NCI-H1092 (cell line): ENCODE results near the gene TET1.
"Not testable (repeated sequence)": the region's sequence is repeated elsewhere in the genome, so short reads cannot be mapped to it uniquely, and the experiment has no call there.

Experiments used
- DNase-seq: peaks from one replicate; lab custom pipeline; 2025; lab: John Stamatoyannopoulos, UW

TET1 gene

DNA sequence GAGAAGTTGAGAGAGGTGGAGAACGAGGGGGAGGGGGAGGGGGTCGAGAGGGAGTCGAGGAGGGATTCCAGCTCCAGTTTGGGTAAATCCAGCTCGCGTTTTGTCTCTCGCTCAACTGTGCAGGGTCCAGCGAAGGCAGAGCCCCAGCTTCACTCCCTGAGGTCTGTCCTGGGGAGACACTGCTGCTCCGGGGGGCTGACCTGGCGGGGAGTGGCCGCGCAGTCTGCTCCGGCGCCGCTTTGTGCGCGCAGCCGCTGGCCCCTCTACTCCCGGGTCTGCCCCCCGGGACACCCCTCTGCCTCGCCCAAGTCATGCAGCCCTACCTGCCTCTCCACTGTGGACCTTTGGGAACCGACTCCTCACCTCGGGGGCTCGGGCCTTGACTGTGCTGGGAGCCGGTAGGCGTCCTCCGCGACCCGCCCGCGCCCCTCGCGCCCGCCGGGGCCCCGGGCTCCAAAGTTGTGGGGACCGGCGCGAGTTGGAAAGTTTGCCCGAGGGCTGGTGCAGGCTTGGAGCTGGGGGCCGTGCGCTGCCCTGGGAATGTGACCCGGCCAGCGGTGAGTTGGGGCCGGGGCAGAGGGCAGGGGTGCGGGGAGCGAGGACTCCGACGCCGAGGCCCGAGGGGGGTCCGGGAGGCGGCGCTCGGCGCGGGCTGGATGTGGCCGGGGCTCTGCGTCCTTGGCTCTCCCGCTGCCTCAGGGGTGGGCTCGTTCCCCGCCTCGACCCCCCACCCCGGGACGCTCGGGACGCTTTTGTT lies at the start of gene TET1:
TSS of gene TET1 (plus strand) at position 152 of the 757 bp plus-strand sequence. CDS start 12,002 bp downstream, outside the sequence.
- peak; percentile 33 for DNase-seq

- DNase-seq = not testable (repeated sequence)
These were observed 43.9 kb upstream of the TET1 start for GRCh38 chr10:68516216-68516615.

- no peak for DNase-seq
These were observed 43.4 kb upstream of the TET1 start for GRCh38 chr10:68516766-68517165.

DNA sequence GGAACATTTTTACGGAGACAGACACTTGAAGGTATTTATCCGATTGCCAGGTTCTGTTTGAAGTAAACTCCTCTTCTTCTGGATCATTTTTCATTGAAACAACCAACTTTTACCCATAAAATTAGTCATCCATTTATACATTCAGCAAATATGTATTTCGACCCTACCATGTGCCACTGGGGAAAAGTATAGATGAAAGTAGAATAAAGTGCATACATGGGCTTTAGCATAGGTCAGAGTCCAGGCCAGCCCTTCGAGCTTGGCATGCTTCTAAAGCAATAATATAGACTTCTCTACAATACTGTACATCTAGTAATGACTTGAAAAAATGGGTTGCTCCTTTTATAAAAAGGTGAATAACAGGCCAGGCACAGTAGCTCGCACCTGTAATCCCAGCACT lies 42.9 kb upstream of the TET1 start:
- no peak for DNase-seq

GRCh38 chr10:68518609-68519008 lies 41.5 kb upstream of the TET1 start:
- not testable (repeated sequence) for DNase-seq

- DNase-seq = not testable (repeated sequence)
These were observed 34.6 kb upstream of the TET1 start for GRCh38 chr10:68525490-68526038.

DNA sequence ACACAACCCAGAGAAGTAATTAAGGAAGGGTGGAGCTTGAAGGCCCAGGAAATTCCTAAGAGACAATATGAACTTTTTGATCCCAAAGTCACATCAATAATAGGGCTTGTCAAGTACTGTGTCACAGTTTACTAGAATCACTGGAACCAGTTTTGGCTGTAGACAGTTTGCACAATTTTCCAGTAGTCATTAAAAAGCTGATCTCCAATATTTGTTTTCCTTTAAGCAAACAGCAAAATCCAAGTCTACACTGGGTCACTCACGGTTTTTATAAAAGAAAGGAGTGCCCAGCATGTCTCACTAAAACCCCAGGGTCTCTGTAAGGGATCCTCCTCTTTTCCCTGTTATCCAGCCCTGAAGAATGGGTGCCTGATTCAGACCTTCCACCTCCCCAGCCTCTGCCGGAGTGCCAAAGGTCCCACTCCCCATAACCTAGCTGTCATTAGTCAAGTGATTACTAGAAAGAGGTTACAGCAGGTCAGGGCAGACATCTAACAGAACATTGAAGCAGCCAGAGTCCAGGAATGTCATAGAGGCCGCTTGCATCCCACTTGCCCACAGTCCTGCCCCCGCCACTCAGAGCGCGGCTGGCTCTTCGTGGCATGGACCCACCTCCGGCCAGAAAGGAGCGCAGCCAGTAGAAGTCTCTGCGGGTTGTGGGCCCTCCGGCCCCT lies 33.4 kb upstream of the TET1 start:
- DNase-seq = no peak

GRCh38 chr10:68536973-68537372 lies 23.2 kb upstream of the TET1 start:
- no peak for DNase-seq

DNA sequence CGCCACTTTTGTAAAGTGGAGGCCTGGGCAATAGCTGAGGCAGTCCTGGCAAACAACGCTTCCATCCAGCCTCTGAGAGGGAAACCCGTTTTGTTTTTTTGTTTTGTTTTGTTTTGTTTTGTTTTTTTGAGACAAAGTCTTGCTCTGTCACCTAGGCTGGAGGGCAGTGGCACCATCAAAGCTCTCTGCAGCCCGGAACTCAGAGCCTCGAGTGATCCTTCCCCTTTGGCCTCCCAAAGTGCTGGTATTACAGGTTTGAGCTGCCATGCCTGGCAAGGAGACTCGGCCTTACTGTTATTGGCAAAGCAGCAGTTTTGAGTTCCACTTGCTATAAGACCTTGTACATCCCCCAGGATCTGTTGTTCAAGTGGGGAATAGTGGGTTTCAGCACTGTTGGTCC lies 22.3 kb upstream of the TET1 start:
- DNase-seq = no peak

DNA sequence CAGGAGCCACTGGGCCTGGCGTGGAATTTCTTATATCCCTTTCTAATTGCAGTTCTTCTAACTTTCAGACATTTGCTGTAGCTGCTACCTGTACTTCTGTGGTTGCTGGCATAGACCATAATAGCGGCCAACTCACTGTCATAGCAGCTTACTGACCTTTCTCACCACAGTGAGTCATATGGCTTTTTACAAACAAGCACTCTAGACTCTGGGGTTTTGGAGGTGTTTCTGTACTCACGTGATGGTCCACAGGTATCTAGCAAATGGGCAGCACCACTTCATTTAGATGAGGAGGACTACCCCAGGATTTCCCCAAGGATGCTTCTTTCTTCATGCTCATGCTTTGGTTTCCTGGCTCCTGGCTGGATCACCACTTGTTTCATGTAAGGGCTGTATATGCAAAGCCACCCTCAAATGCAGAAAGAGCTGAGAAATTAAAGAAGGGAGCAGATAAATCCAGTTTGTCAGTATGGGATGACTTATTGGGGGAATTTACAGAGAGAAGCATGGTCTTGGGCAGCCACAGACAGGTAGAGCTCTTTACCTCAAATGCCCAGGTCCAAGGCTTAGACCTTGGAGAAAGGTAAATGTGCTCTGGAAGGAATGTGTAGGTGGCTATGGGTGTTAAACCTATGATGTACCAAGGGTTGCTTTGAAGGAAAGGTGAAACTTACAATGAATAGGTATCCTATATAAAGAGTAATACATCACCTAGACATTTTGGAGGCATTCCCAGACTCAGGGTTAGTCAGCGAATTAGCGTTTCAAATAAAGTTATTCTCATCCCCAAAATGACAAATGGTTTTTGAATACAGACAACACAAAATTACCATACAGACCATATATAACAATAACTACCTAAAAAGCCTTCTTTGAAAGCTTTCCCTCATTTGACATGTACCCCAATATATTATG lies 16.9 kb upstream of the TET1 start:
- no peak for DNase-seq

DNA sequence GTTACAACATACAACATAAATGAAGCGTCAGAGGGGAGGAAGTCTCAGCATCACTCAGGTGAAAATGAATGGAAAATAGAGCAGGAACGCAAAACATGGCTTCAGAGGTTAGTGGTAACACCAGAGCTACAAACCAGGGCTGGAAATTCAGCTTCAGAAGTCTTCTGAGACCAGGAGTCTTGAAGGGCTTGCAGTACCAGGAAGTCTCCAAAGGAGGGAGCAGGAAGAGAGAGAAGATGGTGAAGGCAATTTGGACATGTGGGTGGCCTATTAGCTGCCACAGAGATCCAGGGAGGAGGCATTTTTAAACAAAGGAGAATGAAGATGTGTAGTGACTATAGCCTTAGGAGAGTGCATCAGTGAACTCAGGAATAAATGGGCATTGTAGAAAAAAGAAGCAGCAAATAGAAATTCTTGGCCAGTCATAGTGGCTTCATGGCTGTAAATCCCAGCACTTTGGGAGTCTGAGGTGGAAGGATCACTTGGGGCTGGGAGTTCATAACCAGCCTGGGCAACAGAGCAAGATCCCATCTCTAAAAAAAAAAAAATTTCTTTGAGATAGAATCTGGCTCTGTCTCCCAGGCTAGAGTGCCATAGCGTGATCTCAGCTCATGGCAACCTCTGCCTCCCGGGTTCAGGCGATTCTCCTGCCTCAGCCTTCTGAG lies 9.3 kb upstream of the TET1 start:
- peak; percentile 33 for DNase-seq

GRCh38 chr10:68553138-68553537 lies 7.0 kb upstream of the TET1 start:
- no peak for DNase-seq

- DNase-seq = no peak
These were observed 6.5 kb upstream of the TET1 start for GRCh38 chr10:68553599-68553998.

DNA sequence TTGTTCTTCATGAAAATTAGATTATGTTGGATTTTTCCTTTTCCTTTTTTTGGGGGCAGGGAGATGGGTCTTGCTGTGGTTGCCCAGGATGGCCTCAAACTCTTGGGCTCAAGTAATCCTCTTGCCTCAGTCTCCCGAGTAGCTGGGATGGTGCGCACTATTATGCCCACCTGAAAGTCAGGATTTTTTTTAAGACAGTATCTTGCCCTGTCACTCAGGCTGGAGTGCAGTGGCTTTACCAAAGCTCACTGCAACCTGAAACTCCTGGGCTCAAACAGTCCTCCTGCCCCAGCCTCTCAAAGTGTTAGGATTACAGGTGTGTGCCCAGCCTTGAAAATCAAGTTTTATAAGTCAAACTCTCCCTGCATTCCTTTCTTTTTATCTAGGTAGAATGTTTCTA lies 1.7 kb upstream of the TET1 start:
- DNase-seq = no peak

GRCh38 chr10:68559251-68559650 lies 886 bp upstream of the TET1 start:
- no peak for DNase-seq

DNA sequence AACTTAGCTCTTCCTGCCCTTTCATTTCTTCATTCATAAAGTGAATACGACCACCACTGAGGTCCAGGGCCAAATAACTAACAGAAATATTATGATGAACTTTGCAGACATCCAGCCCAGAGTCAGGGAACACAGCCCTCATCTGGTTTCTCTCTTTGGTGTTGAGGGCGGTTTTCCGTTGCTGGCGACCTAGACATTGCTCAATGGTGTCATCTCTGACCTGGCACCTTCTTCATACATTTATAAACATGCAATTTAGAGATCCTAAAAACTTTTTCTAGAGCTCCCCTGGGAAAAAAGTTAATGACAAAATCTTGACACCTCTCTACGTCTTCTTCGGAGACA lies 324 bp upstream of the TET1 start:
- DNase-seq = no peak

DNA sequence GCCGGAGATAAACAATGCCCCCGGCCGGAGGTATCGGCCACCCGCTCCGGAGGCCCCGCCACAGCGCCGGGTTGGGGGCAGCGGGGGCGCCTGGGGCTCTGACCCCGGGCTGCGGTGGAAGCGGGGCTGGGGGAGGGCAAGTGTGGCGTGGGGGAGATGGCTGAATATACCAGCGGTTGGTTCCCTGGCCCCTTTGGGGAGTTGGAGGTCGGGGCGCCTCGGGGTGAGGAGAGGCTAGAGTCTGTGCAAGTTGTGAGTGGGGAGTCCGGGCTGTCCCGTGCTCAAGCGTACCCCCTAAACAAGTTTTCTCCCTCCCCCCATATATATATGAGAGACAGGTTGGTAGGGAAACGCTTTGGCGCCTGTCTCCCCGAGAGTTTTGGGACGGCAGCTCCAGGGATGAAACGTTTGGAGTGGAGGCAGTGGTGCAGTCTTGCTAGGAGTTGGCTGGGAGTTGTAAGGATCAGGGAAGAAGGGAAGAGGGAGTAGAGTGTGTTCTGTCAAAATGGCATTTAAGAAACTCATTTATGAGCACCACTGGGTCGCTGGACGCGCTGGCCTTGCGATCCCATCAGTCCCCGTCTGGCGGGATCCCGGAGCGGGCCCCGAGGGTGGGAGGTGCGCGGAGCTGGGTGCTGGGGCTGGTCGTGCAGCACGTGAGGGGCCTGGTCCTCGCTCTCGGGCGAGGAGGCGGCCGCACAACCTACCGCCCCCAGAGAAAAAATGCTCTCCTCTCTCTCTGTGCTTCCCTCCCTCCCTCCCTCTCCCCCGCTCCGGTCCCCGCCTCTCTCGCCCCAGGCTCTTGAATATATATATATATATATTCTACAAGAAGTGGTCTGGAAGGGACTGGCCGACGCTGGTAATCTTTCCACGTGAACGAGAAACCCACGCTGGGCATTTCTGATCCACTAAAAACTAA lies 1.1 kb downstream of the TET1 start:
- DNase-seq = peak; percentile 1

GRCh38 chr10:68561865-68562649 lies 1.9 kb downstream of the TET1 start:
- peak; percentile 0 for DNase-seq

- DNase-seq = no peak
These were observed 2.8 kb downstream of the TET1 start for GRCh38 chr10:68562661-68563570.
